ENCODE results near the gene KCNQ5. TPM values are rescaled to one million over a fixed set of nuclear protein-coding genes. Genes with fewer than 3 reads are reported as not detected.

The KCNQ5 gene
- total and polyA plus RNA-seq, 2 donors = 1.0 to 1.7 TPM

DNA sequence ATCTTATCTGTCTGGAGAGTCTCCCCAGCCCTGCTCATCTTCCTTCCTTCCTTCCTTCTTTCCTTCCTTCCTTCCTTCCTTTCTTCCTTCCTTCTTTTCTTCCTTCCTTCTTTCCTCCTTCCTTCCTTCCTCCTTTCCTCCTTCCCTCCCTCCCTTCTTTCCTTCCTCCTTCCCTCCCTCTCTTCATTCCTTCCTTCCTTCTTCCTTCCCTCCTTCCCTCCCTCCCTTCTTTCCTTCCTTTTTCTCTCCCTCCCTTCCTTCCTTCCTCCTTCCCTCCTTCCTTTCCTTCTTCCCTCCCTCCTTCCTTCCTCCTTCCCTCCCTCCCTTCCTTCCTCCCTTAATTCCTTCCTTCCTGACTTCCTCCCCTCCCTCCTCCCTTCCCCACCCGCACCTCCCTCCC lies 319.4 kb downstream of the KCNQ5 start:
- no peak overlapping the region for H3K27ac ChIP-seq (ENCODE audit: low read depth in 1 of 2, low read length in 1 of 2)
- WGBS = 90% methylated on average over 1 of the region's 1 CpG
- no peak overlapping the region for H3K4me3 ChIP-seq (ENCODE audit: low read length in 2 of 2)
- H3K36me3 ChIP-seq (ENCODE audit: control insufficient read depth in 2 of 2, insufficient read depth in 2 of 2, low read length in 1 of 2) = no peaks in the 10 kb centered on the region
- H3K9me3 ChIP-seq (ENCODE audit: control insufficient read depth in 2 of 2, insufficient read depth in 1 of 2, low read length in 1 of 2) = no peaks in the 10 kb centered on the region
- no peak for DNase-seq (ENCODE audit: low read depth in 6 of 9, low spot score in 9 of 9)
- H3K27me3 ChIP-seq (ENCODE audit: control insufficient read depth in 2 of 2, insufficient read depth in 1 of 2, low read length in 1 of 2) = no peaks in the 10 kb centered on the region
- no peaks in the 10 kb centered on the region for H3K4me1 ChIP-seq (ENCODE audit: control insufficient read depth in 2 of 2, insufficient read depth in 2 of 2, low read length in 2 of 2)

DNA sequence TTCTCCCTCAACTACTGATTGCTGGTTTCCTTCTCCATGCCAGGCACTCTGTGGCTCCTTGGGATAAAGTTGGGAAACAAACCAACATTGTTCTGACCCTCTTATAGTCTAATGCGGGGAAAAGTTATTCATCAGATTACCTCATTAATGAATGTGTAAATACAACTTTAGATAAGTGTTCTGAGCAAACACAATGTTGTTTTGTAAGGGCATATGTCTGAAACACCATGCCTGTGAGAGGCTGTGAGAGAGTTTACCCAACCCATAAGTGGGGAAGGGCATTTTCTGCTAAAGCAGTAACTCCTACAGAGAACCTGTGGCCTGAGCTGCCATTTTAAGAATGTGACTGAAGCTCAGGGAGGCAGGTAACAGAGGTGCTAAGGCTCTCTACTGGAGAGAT lies 319.9 kb downstream of the KCNQ5 start:
- no peak overlapping the region for H3K27ac ChIP-seq (ENCODE audit: low read depth in 1 of 2, low read length in 1 of 2)

DNA sequence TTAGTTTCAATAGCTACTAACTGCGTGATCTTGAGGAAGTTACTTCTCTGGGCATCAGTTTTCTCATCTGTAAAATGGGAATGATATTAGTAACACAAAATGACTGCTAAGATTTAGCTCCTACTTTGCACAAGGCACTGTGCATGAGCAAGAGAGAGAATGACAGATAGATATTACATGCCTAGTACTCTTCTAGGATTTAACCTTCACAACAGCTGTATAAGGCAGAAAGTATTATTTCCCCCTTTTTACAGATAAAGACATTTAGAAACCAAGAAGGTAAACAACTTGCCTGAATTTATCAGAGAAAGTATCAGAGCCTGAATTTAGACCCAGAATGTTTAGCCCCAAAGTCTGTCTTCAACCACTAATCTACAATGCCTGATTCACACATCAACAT lies 321.8 kb downstream of the KCNQ5 start:
- H3K27me3 ChIP-seq (ENCODE audit: control insufficient read depth in 2 of 2, insufficient read depth in 1 of 2, low read length in 1 of 2) = no peaks in the 10 kb centered on the region
- H3K4me3 ChIP-seq (ENCODE audit: low read length in 2 of 2) = no peak overlapping the region
- no peak overlapping the region for H3K27ac ChIP-seq (ENCODE audit: low read depth in 1 of 2, low read length in 1 of 2)
- no peaks in the 10 kb centered on the region for H3K36me3 ChIP-seq (ENCODE audit: control insufficient read depth in 2 of 2, insufficient read depth in 2 of 2, low read length in 1 of 2)
- H3K9me3 ChIP-seq (ENCODE audit: control insufficient read depth in 2 of 2, insufficient read depth in 1 of 2, low read length in 1 of 2) = no peaks in the 10 kb centered on the region
- no peaks in the 10 kb centered on the region for H3K4me1 ChIP-seq (ENCODE audit: control insufficient read depth in 2 of 2, insufficient read depth in 2 of 2, low read length in 2 of 2)
- no peak for DNase-seq (ENCODE audit: low read depth in 6 of 9, low spot score in 9 of 9)
- WGBS = 91% methylated on average over 1 of the region's 1 CpG

More for the DNA sequence above, 319.9 kb downstream of the KCNQ5 start:
- Histone ChIP-seq H3K36me3 (ENCODE audit: control insufficient read depth in 2 of 2, insufficient read depth in 2 of 2, low read length in 1 of 2) (no peaks in the 10 kb centered on the region), H3K4me3 (ENCODE audit: low read length in 2 of 2) (no peak overlapping the region), H3K27me3 (ENCODE audit: control insufficient read depth in 2 of 2, insufficient read depth in 1 of 2, low read length in 1 of 2) (no peaks in the 10 kb centered on the region), H3K4me1 (ENCODE audit: control insufficient read depth in 2 of 2, insufficient read depth in 2 of 2, low read length in 2 of 2) (no peaks in the 10 kb centered on the region), H3K9me3 (ENCODE audit: control insufficient read depth in 2 of 2, insufficient read depth in 1 of 2, low read length in 1 of 2) (no peaks in the 10 kb centered on the region)
- 95% methylated on average over 1 of the region's 1 CpG for WGBS
- DNase-seq (ENCODE audit: low read depth in 6 of 9, low spot score in 9 of 9) = no peak

GRCh38 chr6:72944660-72945059 lies 322.8 kb downstream of the KCNQ5 start:
- 94% methylated on average over 2 of the region's 2 CpGs for WGBS
- no peaks in the 10 kb centered on the region for H3K4me1 ChIP-seq (ENCODE audit: control insufficient read depth in 2 of 2, insufficient read depth in 2 of 2, low read length in 2 of 2)
- no peak for DNase-seq (ENCODE audit: low read depth in 6 of 9, low spot score in 9 of 9)
- H3K27ac ChIP-seq (ENCODE audit: low read depth in 1 of 2, low read length in 1 of 2) = no peak overlapping the region
- no peaks in the 10 kb centered on the region for H3K36me3 ChIP-seq (ENCODE audit: control insufficient read depth in 2 of 2, insufficient read depth in 2 of 2, low read length in 1 of 2)
- no peak overlapping the region for H3K4me3 ChIP-seq (ENCODE audit: low read length in 2 of 2)
- no peaks in the 10 kb centered on the region for H3K9me3 ChIP-seq (ENCODE audit: control insufficient read depth in 2 of 2, insufficient read depth in 1 of 2, low read length in 1 of 2)
- H3K27me3 ChIP-seq (ENCODE audit: control insufficient read depth in 2 of 2, insufficient read depth in 1 of 2, low read length in 1 of 2) = no peaks in the 10 kb centered on the region

DNA sequence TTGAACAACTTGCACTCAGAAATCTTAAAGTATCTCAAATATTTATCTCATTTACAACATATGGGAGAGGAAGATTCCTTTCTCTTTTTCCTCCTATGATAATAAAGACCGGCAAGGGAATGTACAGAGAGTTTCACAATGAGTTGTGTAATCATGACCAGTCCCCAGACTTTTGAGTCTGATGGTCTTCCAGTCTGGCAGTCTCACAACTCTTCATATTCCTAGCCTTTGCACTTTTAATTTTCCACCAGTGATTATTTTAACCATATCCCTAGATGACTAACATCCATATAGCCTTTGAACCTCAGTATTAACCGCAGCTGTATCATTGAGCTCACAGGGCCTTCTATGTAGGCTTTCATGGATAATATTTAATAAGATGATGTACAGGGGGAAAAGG lies 324.9 kb downstream of the KCNQ5 start:
- no peaks in the 10 kb centered on the region for H3K27me3 ChIP-seq (ENCODE audit: control insufficient read depth in 2 of 2, insufficient read depth in 1 of 2, low read length in 1 of 2)
- WGBS = 94% methylated on average over 2 of the region's 2 CpGs
- H3K4me3 ChIP-seq (ENCODE audit: low read length in 2 of 2) = no peak overlapping the region
- H3K27ac ChIP-seq (ENCODE audit: low read depth in 1 of 2, low read length in 1 of 2) = no peak overlapping the region
- no peaks in the 10 kb centered on the region for H3K4me1 ChIP-seq (ENCODE audit: control insufficient read depth in 2 of 2, insufficient read depth in 2 of 2, low read length in 2 of 2)
- DNase-seq (ENCODE audit: low read depth in 6 of 9, low spot score in 9 of 9) = no peak
- no peaks in the 10 kb centered on the region for H3K9me3 ChIP-seq (ENCODE audit: control insufficient read depth in 2 of 2, insufficient read depth in 1 of 2, low read length in 1 of 2)
- no peaks in the 10 kb centered on the region for H3K36me3 ChIP-seq (ENCODE audit: control insufficient read depth in 2 of 2, insufficient read depth in 2 of 2, low read length in 1 of 2)

DNA sequence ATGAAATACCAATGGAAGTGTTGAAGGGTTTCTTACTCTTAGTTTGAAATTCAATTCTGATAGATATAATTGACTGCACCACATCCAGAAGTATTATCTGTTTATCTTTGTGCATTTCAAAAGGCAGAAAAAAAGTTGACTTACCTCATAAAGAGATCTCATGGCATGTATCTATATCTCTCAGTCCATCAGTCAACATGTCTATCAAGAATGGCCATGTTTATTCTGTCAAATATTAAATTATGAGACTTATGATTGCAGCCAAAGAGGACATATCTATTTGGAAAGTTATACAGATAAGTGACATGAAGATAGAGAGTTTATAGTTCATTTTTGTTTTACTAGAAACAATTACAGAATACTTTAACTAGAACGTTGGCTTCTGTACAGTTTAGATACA lies 325.7 kb downstream of the KCNQ5 start:
- DNase-seq (ENCODE audit: low read depth in 6 of 9, low spot score in 9 of 9) = no peak
- no peaks in the 10 kb centered on the region for H3K36me3 ChIP-seq (ENCODE audit: control insufficient read depth in 2 of 2, insufficient read depth in 2 of 2, low read length in 1 of 2)
- 97% methylated on average over 1 of the region's 1 CpG for WGBS
- no peaks in the 10 kb centered on the region for H3K9me3 ChIP-seq (ENCODE audit: control insufficient read depth in 2 of 2, insufficient read depth in 1 of 2, low read length in 1 of 2)
- H3K4me1 ChIP-seq (ENCODE audit: control insufficient read depth in 2 of 2, insufficient read depth in 2 of 2, low read length in 2 of 2) = no peaks in the 10 kb centered on the region
- no peak overlapping the region for H3K27ac ChIP-seq (ENCODE audit: low read depth in 1 of 2, low read length in 1 of 2)
- H3K27me3 ChIP-seq (ENCODE audit: control insufficient read depth in 2 of 2, insufficient read depth in 1 of 2, low read length in 1 of 2) = no peaks in the 10 kb centered on the region
- no peak overlapping the region for H3K4me3 ChIP-seq (ENCODE audit: low read length in 2 of 2)

DNA sequence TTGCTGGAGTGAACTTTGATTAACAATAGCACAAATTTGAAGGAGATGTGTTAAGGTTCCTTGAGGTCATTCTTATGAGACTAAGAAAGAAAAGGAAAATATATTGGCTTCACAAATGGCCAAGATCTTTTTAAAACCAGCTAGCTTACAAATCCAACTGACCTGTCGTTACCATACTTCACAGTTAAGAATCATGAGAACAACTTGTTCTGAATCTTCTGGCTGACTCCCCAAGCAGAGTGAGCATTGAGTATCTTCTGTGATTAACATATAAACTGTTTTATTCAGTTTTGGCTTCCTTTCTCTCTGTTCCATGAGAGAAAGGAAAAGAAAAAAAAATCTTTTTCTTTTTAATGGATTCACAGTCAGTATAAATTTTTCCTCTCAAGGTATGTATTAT lies 326.3 kb downstream of the KCNQ5 start:
- Histone ChIP-seq H3K4me3 (ENCODE audit: low read length in 2 of 2) (no peak overlapping the region), H3K4me1 (ENCODE audit: control insufficient read depth in 2 of 2, insufficient read depth in 2 of 2, low read length in 2 of 2) (no peaks in the 10 kb centered on the region), H3K36me3 (ENCODE audit: control insufficient read depth in 2 of 2, insufficient read depth in 2 of 2, low read length in 1 of 2) (no peaks in the 10 kb centered on the region), H3K27me3 (ENCODE audit: control insufficient read depth in 2 of 2, insufficient read depth in 1 of 2, low read length in 1 of 2) (no peaks in the 10 kb centered on the region), H3K27ac (ENCODE audit: low read depth in 1 of 2, low read length in 1 of 2) (no peak overlapping the region), H3K9me3 (ENCODE audit: control insufficient read depth in 2 of 2, insufficient read depth in 1 of 2, low read length in 1 of 2) (no peaks in the 10 kb centered on the region)
- no peak for DNase-seq (ENCODE audit: low read depth in 6 of 9, low spot score in 9 of 9)
- 94% methylated on average over 1 of the region's 1 CpG for WGBS

GRCh38 chr6:72950114-72950860 lies 328.4 kb downstream of the KCNQ5 start:
- Histone ChIP-seq H3K4me1 (ENCODE audit: control insufficient read depth in 2 of 2, insufficient read depth in 2 of 2, low read length in 2 of 2) (no peaks in the 10 kb centered on the region), H3K9me3 (ENCODE audit: control insufficient read depth in 2 of 2, insufficient read depth in 1 of 2, low read length in 1 of 2) (no peaks in the 10 kb centered on the region), H3K36me3 (ENCODE audit: control insufficient read depth in 2 of 2, insufficient read depth in 2 of 2, low read length in 1 of 2) (no peaks in the 10 kb centered on the region), H3K27me3 (ENCODE audit: control insufficient read depth in 2 of 2, insufficient read depth in 1 of 2, low read length in 1 of 2) (no peaks in the 10 kb centered on the region), H3K4me3 (ENCODE audit: low read length in 2 of 2) (no peak overlapping the region), H3K27ac (ENCODE audit: low read depth in 1 of 2, low read length in 1 of 2) (no peak overlapping the region)
- DNase-seq (ENCODE audit: low read depth in 6 of 9, low spot score in 9 of 9) = no peak
- 96% methylated on average over 6 of the region's 6 CpGs for WGBS

- Histone ChIP-seq H3K4me3 (ENCODE audit: low read length in 2 of 2) (no peak overlapping the region), H3K36me3 (ENCODE audit: control insufficient read depth in 2 of 2, insufficient read depth in 2 of 2, low read length in 1 of 2) (no peaks in the 10 kb centered on the region), H3K27me3 (ENCODE audit: control insufficient read depth in 2 of 2, insufficient read depth in 1 of 2, low read length in 1 of 2) (no peaks in the 10 kb centered on the region), H3K4me1 (ENCODE audit: control insufficient read depth in 2 of 2, insufficient read depth in 2 of 2, low read length in 2 of 2) (no peaks in the 10 kb centered on the region), H3K9me3 (ENCODE audit: control insufficient read depth in 2 of 2, insufficient read depth in 1 of 2, low read length in 1 of 2) (no peaks in the 10 kb centered on the region), H3K27ac (ENCODE audit: low read depth in 1 of 2, low read length in 1 of 2) (no peak overlapping the region)
- DNase-seq (ENCODE audit: low read depth in 6 of 9, low spot score in 9 of 9) = no peak
- WGBS = 97% methylated on average over 2 of the region's 2 CpGs
Measured at GRCh38 chr6:72952808-72953630, 331.2 kb downstream of the KCNQ5 start.

All from thymus (tissue), 11 donors.